SW 1271 (cell line): Measurements from ENCODE around the gene ARPC1B.

Experiments
- DNase-seq, 2 experiments: peaks; one replicate each; lab custom pipeline; 2025; lab: John Stamatoyannopoulos, UW

The ARPC1B gene

DNA sequence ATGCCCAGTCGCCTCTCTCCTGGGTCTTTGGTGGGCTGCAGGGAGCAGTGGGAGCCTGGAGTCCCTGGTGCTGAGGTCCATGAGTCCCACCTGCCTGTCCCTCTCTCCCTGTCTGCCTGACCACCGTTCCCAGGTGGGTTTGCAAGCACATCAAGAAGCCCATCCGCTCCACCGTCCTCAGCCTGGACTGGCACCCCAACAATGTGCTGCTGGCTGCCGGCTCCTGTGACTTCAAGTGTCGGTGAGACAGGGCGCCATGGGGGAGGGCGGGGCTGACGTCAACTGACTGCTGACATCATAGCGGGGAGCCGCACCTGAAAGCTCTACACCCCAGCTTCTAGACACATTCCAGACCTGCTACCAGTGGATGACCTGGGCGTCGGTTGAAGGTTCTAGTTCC, 15.2 kb downstream of the ARPC1B start:
- DNase-seq: no peak

DNA sequence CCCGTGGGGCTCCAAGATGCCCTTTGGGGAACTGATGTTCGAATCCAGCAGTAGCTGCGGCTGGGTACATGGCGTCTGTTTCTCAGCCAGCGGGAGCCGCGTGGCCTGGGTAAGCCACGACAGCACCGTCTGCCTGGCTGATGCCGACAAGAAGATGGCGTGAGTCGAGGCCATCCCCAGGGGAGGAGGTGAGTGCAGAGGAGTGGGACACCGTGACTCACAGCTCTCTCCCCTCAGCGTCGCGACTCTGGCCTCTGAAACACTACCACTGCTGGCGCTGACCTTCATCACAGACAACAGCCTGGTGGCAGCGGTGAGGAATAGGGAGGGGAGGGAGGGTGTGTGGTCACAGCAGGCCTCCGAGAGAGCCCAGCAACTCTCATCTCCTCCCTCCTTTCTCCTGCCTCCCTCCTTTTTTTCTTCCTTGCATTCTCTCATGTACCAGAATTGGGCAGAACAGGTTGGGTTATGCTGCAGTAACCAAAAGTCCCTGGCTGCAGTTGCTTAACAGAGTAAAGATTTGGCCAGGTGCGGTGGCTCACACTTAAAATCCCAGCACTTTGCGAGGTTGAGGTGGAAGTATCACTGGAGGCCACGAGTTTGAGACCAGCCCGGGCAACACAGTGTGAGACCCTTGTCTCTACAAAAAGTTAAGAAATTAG, 16.5 kb downstream of the ARPC1B start:
- DNase-seq: no peak

DNA sequence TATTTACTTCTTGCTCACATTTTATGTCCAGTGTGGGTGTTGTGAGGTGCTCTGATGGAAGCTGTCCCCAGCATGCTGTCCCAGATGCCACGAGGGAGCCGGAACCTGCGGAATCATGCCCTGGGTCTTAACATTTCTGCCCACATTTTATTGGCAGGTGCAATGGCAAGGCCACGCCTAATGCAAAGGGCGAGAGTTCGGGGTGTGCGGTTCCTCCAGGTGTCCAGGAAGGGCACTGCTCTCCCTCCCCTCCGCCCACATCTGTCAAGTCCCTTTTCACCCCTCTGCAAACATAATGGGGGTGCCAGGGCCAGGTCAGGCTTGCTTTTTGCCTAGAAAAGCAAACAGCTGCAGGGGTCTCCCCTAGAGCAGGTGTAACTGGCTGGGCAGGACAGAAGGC, 17.5 kb downstream of the ARPC1B start:
- DNase-seq: no peak

DNA sequence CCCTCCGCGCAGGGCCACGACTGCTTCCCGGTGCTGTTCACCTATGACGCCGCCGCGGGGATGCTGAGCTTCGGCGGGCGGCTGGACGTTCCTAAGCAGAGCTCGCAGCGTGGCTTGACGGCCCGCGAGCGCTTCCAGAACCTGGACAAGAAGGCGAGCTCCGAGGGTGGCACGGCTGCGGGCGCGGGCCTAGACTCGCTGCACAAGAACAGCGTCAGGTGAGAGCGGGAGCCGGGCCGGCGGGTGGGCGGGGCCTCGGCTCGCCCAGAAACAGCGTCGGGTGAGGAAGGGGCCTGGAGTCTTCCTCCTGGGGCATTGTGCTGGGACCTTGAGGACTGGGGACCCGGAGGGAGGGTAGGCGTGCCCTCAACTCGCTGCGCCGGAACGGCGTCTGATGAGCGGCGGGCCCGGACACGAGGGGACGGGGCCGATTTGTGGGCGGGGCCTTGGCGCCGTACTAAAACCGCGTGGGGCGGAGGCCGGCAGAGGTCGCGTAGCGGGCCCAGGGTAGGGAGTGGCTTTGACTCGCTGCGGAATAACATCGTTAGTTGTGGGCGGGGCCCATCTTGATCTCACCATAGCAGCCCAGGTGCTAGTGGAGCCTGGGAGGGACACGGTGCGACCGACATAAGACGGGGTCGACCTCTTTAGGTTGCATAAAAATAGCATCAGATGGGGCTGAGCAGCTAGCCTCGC, 18.3 kb downstream of the ARPC1B start:
- DNase-seq: no peak

DNA sequence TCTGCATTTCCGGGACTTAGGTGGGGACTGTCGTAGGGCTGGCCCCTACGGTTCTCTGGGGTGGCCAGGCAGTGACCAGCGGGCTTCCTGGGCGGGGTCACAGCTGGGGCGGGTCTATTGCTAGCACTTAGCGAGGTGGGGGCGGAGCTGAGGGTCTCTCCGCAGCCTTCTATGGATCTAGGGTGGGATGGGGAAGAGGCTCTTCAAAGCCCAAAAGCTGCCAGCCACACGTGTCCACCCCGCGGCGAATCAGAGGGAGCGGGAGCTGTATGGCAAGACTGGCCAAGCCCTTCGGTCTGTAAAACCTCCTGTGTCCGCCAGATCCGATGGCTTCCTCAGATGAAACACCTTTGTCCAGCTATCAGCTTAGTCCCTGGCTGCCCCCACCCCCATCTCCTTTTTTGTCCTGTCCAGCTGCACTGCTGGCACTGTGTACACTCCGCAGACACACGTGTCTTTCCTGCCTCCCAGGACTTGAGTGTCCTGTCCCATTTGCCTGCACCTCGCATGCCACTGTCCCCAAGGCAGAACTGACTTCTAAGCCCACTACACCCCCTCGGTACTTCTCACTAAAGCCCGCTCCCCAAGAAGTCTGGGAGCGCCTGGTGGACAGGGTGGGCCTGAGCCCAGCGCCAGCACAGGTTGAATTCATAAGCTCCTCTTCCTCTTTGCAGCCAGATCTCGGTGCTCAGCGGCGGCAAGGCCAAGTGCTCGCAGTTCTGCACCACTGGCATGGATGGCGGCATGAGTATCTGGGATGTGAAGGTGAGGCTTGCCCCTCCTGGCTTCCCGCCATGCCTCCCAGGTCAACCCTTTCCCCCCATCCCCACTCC, 19.0 kb downstream of the ARPC1B start:
- no peak for DNase-seq

DNA sequence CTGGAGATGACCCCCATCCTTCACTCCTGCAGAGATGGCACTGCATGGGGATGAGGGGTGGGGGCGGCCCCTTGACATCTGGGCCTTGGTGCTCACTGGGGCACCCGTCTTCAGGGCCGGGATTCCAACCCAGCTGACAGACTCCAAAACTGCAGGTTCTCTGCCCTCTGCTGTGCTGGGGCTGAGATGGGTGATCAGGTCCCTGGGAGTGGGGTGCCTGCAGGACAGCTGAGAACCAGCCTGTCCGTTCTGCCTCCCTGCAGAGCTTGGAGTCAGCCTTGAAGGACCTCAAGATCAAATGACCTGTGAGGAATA, 19.6 kb downstream of the ARPC1B start:
- DNase-seq: no peak

DNA sequence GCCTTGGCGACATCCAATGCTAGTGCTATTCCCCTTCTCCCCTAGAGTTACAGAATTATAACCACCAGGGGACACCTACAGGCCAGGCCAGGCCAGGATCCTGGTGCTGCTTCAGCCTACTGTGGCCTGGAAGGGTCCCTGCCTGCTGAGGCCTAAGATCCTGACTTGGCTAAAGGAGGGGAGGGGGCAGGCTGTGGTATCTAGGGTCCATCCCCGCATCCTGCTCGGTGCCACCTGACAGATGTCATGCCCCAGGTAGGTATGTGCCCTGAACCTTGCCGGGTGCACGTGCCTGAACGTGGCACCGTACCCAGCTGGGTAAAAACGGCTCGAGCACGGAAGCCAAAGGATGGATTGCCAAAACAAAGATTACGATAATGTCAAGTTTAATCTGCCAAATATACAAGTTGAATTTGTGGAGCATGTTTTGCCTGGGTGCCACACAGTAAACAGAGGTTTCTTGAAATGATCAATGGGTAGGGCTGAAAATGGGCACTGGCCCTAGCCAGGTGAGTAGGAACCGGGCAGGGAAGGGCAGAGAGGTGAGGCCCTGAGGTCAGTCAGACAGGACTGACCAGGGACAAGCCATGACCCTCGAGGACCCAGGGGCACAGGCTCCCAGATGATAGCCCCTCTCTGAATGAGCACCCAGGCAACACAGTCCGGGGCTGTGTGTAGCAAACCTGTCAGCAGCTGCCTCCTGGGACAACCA, 21.2 kb downstream of the ARPC1B start:
- no peak for DNase-seq

DNA sequence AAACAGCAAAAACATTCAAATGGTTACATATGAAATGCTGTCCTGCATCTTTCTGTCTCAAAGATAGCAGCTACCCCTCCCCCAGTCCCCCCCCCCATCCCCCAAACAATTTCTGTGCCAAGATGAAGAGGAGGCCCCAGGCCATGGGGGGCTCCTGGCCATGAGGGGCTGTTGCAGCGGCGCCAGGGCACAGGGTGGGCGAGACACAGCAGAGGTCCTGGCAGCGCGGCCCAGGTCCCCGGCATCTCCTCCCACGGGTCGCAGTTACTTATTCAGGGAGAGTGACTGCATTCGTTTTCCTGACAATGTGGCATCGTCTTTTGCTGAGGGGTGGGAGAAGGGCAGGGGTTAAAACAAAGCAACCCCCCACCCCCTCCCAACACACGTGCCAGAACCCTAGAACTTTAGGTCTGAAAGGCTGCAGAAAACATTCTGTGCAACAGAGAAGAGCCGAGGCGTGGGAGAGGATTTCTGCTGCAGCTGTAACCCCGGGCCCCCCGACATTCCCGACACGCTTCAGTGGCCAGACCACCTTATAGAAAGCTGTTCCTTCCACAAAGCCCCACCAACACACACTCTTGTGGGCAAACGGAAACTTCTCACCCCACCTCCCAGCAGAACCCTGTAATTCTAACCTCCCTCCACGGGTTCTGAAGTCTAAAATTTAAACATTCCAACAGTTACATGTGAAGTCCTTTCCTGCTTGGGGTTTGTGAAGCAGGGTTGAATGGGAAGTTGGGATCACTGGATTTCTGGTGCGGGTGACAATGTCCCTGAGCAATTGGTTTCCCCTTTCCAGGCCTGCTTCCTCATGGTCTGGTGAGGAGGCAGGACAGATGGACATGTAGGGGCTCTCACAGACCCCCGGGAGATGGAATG, 22.1 kb downstream of the ARPC1B start:
- no peak for DNase-seq

DNA sequence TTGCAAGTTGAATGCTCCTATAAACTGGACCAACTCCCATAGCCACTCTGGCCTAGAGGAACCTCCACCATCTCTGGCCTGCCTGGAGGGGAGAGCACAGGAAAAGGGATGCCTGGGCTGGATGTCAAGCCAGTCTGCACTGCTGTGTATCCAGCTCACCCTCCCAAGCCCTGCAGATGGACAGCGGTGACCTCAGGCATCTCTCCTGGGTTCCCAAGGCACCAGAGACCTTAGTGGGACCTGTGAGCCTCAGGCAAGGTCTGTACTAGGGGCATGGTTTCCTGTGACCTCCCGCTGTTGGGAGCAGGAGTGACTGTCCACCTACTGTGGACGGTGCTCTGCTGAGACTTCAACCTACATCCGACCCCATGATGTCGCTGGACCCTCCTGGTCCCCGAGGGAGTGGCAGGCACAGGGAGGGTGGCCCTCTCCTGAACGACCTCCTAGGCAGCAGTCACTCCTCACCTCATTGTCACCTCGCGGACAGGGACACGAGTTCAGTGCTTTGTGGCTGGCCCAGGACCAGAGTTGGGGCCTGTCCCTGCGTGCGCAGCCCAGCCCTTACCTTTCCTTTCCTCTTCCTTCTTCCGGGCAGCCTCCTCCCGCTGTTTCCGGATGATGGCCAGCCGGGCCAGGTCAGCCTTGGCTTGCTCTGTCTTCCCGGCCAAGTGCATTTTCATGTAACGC, 22.9 kb downstream of the ARPC1B start:
- no peak for DNase-seq

DNA sequence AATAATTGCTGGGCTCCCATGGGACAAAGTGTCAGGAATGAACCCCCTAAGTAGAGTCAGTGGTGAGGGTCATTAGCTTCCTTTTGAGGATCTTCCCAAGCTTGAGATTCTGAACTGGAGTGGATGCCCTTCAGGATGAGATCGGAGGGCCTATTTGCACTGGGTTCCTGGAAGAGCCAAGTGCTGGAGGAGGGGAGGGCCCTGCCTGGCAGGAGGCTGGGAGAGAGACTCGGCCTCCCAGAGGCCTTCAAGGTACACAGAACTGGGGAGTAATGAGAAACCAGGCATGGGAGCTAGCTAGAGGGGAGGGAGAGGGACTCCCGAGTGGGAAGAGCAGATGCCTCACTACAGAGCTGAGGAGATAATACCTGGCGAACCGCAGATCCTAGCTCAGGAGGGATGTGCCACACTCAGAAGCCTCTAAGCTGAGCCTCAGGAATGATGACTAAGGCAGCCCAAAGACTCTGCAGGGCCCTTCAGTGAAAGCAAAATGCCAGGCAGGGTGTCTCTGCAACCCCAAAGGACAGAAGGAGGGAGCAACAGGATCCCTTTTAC, 24.4 kb downstream of the ARPC1B start:
- no peak for DNase-seq

DNA sequence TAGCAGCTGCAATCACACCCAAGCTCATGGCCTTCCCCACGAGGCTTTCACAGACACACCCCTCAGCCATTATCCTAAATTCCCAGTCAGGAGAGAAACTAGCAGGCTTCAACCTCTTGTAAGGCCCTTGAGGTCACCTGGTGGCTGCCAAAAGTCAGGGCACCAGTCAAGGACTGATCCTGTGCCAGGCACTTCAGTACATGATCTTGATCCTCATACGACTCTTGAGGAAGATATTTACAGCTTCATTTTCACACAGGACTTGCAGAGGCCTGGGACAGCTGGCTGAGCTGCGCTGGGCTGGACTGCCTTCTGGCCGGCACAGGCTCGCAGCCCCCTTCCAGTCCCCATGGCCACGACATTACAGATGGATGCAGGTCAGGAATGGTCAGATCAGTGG, 25.1 kb downstream of the ARPC1B start:
- no peak for DNase-seq

DNA sequence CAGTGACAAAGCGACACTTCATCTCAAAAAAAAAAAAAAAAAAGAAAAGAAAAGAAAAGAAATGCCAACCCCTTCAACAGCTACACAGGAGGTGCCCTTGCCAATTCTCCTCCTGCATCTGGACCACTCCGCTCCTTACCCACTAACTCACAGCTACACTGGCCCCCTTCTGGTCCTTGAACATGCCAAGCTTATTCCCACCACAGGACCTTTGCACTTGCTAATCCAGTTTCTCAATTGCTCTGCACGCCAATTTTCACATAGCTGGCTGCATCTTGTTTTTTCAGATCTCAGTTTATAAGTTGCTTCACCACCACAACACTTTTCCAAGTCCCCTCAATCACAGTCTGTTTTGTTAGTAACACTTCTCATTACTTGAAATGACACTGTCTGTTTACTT, 28.3 kb downstream of the ARPC1B start:
- DNase-seq: no peak

DNA sequence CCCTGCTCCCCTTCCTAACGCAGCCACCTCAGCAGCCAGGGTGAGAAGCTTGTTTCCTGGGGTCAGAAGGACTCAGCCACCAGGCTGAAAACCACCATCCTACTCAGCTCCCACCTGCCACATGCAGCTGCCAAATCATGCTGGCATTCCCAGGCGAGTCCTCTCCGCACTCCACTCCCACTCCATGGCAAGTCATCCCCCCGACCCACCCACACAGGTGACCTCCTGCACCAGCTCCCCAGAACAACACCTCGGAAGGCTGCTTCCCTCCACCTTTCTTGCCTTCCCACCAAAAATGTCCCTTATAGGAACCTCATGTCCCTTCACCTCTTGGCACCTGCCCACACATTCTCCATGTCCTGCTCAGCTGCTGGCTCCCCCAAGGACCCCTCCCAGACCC, 29.2 kb downstream of the ARPC1B start:
- DNase-seq: no peak

DNA sequence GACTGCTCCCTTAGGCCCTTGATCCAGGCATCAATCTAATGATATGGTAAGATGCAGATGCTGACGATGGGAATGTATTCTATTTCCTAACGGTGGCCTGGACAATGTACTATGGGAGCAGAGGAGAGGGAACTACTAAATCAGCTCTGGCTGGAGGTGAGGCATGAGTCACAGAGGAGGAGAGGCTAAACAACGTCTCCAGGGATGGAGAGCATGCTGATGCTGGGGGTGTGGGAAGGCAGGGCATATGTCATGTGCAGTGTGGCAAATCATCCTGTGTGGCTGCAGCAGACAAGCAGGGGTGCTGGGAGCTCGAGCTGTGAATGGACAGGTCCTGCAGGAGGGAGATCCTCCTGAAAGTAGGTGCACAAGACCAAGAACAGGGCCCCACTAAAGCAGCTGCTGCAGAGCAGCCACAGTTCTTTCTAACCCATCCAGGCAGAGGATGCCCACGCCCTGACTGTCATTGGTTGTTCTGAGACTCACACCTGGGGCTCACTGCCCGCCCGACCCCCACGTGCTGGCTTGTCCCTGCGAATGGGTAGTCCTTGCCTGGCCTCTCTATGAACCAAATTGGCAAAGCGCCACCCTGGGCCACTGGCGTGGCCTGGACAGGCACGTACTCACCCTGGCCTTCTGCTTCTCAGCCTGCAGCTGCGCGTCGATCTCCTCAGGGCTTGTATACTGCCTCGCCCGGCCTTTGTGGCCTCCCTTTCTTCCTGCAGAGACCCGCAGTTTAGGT, 29.9 kb downstream of the ARPC1B start:
- no peak for DNase-seq

DNA sequence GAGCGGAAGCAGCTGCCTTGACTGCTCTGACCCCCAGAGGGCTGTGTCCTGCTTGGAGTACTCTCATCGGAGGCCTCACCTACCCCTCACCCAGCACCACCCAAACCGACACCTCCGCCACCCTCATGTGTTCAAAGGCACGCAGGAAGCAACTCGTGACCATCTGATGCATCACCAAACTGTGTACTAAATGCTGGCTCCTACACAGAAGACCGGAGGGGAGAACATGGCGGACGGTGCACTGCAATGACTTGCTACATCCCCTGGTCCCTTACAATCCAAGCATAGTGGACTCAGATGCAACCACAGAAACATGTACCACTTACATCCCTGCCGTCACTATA, 30.4 kb downstream of the ARPC1B start:
- DNase-seq: no peak

DNA sequence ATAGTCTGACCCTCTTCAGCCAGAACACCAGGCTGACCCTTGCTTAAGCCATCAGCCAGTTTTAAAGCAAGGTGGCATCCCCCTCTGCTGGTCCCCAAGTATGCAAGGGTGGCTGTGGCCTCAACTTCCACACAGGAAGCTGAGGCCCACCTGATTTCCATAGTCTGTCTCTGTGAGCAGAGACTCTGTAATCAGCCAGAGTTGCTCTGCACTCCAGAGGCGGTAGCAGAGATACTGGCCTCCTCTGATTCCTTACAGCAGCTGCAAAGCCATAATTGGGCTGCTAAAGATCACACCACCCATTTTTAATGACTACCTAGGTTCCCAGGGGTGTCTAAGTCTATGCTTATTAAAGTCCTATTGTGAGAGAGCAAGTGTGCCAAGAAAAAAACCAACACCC, 32.0 kb downstream of the ARPC1B start:
- DNase-seq: no peak

DNA sequence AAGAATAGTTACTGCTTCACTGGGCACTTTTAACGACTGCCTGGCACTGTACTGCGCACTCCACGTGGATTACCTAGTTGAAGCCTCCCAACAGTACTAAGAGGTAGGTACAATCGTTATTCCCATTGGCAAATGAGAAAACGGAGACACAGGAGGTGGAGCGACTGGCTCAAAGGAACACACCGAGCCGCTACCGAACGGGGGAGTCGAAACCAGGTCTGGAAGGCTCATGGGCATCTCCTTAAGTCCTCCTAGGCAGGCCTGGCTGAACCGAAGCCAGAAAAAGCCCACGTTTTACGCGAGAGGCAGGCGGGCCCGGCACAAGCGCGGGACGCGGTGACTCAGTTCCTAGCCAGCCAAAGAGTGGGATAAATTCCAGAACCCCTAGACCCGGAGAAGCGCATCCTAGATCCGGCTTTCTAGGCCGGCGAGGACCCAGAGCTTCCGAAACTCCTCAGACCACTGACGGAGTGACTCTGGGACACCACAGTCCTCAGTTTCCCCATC, 33.4 kb downstream of the ARPC1B start:
- peak in 1 of 2 experiments; percentile 51 for DNase-seq

DNA sequence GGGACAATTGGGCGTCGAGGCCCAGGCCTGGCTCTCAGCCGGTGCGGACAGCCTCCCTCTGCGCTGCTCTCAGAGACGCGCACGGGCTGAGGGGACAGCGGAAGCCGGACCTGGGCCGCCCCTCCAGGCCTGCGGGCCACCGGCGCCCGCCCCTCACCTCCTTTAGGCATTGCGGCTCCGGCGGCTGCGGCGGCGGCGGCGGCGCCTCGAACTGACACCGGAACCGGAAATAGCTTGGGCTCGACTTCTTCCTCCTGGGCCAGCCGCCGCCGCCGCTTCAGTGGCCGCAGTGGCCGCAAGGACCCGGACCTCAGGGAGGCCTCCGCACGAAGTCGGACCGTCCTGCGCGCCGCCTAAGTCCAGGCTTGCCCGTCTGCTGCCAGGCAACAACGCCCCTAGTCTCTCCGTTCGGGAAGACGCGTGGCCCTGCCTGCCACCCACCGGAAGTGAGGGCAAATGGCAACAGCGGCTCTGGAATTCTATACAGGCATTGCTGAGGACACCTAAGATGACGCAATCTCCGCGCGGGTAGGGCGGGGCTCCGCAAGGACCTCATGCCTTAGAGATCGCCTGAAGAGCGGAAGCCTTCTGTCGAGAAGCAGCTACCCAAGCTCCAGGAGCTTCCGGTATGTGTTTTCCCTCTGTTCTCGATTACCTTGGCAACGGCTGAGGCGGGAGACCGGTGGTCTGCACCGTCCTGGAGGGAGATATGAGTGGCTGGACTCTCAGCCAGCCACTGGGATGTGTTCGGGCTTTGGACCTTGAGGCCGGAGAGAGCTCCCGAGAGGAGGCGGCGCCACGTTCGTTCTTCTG, 34.1 kb downstream of the ARPC1B start, which contains the start of the genes BUD31 and PDAP1:
TSS of gene BUD31 (plus strand) at position 591 of the 813 bp plus-strand sequence. CDS start 2,124 bp downstream, outside the sequence.
TSS of gene PDAP1 (minus strand) at position 219 of the 813 bp plus-strand sequence. CDS start at position 170, 49 bp downstream.
- peak; percentile 84 to 96 for DNase-seq

DNA sequence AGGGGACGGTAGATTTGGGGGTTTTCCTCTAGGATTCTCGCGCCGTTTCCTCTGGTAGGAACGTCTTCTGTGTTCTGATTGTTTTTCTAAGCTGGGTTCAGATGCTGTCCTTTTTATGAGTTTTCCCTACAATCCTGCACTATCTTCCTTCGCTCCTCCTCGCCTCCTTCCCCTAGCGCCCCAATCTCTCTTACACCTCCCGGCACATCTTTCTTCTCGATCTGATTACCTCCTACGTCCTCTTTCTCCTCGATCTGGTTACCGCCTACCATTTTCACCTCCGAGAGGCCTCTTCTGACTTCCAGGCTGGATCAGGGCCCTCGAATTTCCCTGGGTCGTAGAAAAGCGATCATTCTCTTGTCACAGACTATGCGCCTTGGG, 34.7 kb downstream of the ARPC1B start:
- DNase-seq: peak in 1 of 2 experiments; percentile 50
